ENCODE results near the gene PACS2.
"Not testable (repeated sequence)": the region's sequence is repeated elsewhere in the genome, so short reads cannot be mapped to it uniquely, and the experiment has no call there.

PACS2 gene

GRCh38 chr14:105333613-105334364 lies 19.2 kb downstream of the PACS2 start:
- no peak for DNase-seq

- no peak for DNase-seq
Measured at GRCh38 chr14:105334383-105335230, 20.1 kb downstream of the PACS2 start.

- DNase-seq, result not testable (repeated sequence)
Measured at GRCh38 chr14:105335231-105335542, 20.6 kb downstream of the PACS2 start.

GRCh38 chr14:105335735-105336476 lies 21.4 kb downstream of the PACS2 start:
- no peak for DNase-seq

DNA sequence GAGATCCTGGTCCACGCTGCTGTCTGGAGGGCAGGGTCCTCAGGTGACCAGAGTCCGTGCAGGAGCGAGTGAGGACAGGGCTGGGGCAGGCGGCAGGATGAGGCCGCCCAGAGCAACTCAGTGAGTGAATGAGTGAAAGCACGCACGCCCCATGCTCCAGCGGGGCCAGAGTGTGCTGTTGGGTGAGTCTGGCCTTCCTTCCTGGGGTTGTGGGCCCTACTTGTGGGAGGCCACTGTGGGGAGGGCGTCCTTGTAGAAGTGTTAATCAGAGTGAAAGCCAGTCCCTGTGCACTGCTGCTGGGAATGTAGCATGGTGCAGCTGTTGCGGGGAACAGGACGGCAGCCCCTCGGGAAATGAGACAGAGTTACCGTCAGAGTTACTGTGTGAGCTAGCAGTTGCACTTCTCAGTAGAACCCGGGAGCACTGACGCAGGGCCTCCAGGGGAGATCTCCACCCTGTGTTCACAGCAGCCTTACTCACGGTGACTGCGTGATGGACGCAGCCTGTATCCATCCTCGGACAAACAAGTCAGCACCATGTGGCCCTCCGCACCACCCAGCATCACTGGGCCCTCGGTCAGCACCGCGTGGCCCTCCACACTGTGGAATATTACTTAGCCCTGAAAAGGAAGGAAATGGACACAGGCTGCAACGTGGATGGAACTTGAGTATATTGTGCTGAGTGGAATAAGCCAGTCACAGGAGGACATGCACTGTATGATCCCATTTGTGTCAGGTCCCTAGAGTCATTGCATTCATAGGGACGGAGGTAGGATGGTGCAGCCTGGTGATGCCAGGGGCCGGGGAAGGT lies 22.1 kb downstream of the PACS2 start:
- DNase-seq, result no peak

GRCh38 chr14:105337433-105337832 lies 22.9 kb downstream of the PACS2 start:
- no peak for DNase-seq

- DNase-seq, result no peak
Measured at GRCh38 chr14:105337966-105338741, 23.6 kb downstream of the PACS2 start.

- no peak for DNase-seq
Measured at GRCh38 chr14:105340821-105341733, 26.5 kb downstream of the PACS2 start.

DNA sequence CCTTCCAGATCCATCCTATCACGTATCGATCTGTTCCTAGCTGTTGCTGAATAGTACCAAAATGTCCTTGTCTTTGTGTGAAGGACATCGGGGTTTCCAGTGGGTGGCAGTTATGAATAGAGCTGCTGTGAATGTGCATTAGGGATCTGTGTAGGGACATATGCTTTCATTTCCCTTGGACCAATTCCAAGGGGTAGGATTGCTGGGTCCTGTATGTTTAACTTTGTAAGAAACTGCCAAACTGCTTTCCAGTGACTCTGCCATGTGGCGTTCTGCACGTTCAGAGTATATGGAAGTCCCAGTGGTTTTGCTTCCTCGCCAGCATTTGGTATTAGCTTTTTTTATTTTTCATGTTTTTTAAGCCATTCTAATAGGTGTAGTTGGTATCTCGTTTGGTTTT lies 28.6 kb downstream of the PACS2 start:
- DNase-seq, result no peak

GRCh38 chr14:105346200-105346533 lies 31.6 kb downstream of the PACS2 start:
- no peak for DNase-seq

GRCh38 chr14:105346876-105347586 lies 32.5 kb downstream of the PACS2 start:
- no peak for DNase-seq

DNA sequence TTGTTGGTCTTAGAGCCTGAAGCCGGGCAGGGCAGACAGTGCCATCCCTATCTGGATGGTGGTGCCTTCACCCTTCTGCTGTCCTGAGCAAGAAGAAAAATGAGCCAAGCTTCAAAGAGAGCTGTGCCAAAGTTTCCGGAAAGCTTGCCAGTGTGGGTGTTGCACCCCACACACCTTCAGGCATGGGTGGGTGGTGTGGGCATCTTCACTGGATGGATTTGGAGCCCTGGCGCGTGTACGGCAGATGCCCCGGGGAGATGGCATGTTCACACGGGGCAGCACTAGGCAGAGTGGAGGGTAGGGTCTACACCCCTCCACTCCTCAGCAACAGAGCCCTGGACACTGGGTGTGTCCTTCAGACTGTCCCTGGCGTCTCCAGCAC lies 33.0 kb downstream of the PACS2 start:
- DNase-seq, result no peak

GRCh38 chr14:105348169-105348944 lies 33.8 kb downstream of the PACS2 start:
- DNase-seq, result no peak

- no peak for DNase-seq
Measured at GRCh38 chr14:105348945-105349699, 34.6 kb downstream of the PACS2 start.

DNA sequence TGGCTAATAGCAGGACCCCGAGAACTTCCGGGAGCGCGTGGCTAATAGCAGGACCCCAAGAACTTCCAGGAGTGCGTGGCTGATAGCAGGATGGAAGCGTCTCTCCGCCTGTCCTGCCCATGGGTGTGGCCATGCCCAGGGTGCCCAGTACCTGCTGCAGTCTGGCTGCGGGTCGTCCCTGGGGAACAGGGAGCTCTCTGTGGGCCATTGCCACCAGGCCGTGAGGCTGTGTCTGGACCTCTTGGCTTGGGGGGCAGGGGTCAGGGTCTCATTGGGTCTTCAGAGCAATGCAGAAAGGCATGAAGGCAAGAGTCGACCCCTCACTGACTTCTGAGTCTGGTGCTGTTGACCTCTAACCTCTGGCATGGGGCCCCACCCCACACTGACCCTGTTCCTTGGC lies 35.4 kb downstream of the PACS2 start:
- DNase-seq, result no peak

GRCh38 chr14:105350450-105351244 lies 36.1 kb downstream of the PACS2 start:
- DNase-seq, result no peak

DNA sequence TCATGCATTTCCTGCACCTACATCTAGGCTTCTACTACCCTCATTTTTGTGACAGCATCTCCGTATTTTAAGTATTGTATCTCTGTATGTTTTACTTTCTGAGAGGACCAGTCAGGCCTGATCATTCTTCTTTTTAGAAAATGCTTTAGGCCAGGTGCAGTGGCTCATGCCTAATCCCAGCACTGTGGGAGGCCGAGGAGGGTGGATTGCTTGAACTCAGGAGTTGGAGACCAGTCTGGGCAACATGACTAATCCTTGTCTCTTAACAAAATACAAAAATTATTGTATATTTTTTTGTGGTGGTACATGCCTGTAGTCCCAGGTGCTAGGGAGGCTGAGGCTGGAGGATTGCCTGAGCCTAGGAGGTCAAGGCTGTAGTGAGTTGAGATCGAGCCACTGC lies 36.9 kb downstream of the PACS2 start:
- DNase-seq, result no peak
